Glutamatergic neuron (in vitro differentiated cells): ENCODE measurements around the gene TIAM2. TPM values are rescaled to one million over a fixed set of nuclear protein-coding genes. Genes with fewer than 3 reads are reported as not detected.

Experiments used
- DNase-seq: peaks from one replicate; pipeline ENCODE4 v3.0.0; 2022
- H3K27ac Mint-ChIP-seq: one replicate; pipeline ENCODE4 v1.8.0; 2020; ENCODE audit warnings: mild to moderate bottlenecking, mixed read lengths, inconsistent platforms; ENCODE audit not compliant: unreplicated experiment
- H3K27me3 Mint-ChIP-seq: one replicate; pipeline ENCODE4 v1.8.0; 2020; ENCODE audit warnings: mild to moderate bottlenecking, moderate library complexity, mixed read lengths, inconsistent platforms; ENCODE audit not compliant: unreplicated experiment
- H3K36me3 Mint-ChIP-seq: one replicate; pipeline ENCODE4 v1.8.0; 2020; ENCODE audit warnings: mild to moderate bottlenecking, mixed read lengths, inconsistent platforms; ENCODE audit not compliant: unreplicated experiment
- H3K4me1 Mint-ChIP-seq: one replicate; pipeline ENCODE4 v1.8.0; 2020; ENCODE audit warnings: mild to moderate bottlenecking, low read depth, mixed read lengths, inconsistent platforms; ENCODE audit not compliant: unreplicated experiment
- H3K4me3 Mint-ChIP-seq: one replicate; pipeline ENCODE4 v1.8.0; 2020; ENCODE audit warnings: mild to moderate bottlenecking, mixed read lengths, inconsistent platforms; ENCODE audit not compliant: unreplicated experiment
- H3K9me3 Mint-ChIP-seq: one replicate; pipeline ENCODE4 v1.8.0; 2020; ENCODE audit warnings: mild to moderate bottlenecking, moderate library complexity, mixed read lengths, inconsistent platforms; ENCODE audit not compliant: unreplicated experiment
- total RNA-seq: library from RNA; stranded (reverse); fragmentation: NEBNext Ultra II Directional; extraction: Animal tissue kit (Norgen Biotek cat#: 25700); gene quantifications from one replicate; pipeline ENCODE4 v1.2.1, GENCODE V29; 2021; ENCODE audit not compliant: unreplicated experiment
- TF ChIP-seq, protein P1 (sequence below): fragments of 200-600 bp; sonication (generic); IDR thresholded peaks from one replicate; pipeline ENCODE4 v1.5.0; 2021; ENCODE audit not compliant: partially characterized antibody, unreplicated experiment

TIAM2 gene
- total RNA-seq, 1 donor from 2014 or later = 113 TPM

DNA sequence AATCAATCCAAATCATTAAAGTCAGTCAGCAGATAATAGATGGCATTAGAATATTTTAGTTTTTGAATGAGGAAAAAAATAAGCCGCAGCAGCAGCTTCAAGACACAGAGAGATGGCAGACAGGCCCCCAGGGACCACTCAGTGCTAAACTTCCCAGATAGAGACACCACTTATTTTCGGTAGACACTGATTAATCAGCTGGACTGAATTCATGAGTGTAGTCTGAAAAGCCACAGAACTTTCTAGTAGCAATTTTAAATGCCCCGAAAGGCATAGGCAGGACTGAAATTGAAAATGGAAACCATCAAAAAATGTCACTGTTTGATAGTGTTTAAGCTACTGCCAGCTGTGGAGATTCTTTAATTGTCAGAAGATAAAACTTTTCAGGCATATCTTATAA is 265.6 kb downstream of the TIAM2 start:
- no peak overlapping the region for H3K27ac Mint-ChIP-seq
- DNase-seq = no peak
- H3K27me3 Mint-ChIP-seq = peaks cover 3% of the 10 kb centered on the region
- no peaks in the 10 kb centered on the region for H3K36me3 Mint-ChIP-seq
- H3K4me3 Mint-ChIP-seq = peak overlapping the region; percentile 14
- peaks cover 3% of the 10 kb centered on the region for H3K9me3 Mint-ChIP-seq
- peaks cover 64% of the 10 kb centered on the region for H3K4me1 Mint-ChIP-seq
- TF ChIP-seq, protein P1, sequence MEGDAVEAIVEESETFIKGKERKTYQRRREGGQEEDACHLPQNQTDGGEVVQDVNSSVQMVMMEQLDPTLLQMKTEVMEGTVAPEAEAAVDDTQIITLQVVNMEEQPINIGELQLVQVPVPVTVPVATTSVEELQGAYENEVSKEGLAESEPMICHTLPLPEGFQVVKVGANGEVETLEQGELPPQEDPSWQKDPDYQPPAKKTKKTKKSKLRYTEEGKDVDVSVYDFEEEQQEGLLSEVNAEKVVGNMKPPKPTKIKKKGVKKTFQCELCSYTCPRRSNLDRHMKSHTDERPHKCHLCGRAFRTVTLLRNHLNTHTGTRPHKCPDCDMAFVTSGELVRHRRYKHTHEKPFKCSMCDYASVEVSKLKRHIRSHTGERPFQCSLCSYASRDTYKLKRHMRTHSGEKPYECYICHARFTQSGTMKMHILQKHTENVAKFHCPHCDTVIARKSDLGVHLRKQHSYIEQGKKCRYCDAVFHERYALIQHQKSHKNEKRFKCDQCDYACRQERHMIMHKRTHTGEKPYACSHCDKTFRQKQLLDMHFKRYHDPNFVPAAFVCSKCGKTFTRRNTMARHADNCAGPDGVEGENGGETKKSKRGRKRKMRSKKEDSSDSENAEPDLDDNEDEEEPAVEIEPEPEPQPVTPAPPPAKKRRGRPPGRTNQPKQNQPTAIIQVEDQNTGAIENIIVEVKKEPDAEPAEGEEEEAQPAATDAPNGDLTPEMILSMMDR = no peak

DNA sequence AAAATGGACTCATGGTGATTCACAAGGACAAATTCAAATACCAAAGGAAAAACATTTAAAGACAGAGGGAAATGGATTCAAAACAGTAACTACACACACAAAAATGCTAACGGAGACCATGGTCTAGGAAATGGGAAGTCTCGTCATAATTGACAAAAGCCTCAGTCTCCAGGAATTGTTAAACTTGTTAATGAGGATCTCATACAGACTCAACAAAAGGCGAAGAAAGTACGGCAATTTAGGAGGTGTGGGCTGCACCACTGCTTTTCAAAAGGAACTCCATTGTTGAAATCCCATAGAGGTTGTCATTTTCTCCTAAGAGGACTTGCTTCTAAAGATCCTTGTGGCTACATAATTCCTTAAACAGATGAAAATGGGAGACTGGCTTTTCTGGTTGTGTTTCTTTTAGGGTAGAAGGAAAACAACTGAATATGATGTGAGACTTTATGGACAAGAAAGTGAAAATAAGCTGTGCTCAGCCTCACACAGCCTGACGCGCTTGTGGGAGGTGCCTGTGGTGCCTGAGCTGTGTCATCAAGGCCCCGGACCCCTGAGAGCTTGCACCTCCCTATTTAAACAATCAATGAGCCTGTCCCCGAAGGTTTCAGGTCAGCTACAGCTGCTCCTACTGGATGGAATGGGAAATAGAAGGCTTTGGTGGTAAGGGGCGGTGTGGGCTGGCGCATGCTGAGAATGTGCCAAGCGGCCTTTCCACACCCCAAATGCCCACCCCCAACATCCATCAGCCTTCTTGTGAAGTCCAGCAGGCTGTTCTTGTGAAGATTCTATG is 266.2 kb downstream of the TIAM2 start:
- peaks cover 66% of the 10 kb centered on the region for H3K4me1 Mint-ChIP-seq
- H3K36me3 Mint-ChIP-seq = no peaks in the 10 kb centered on the region
- TF ChIP-seq, protein P1 = no peak
- peaks cover 6% of the 10 kb centered on the region for H3K27me3 Mint-ChIP-seq
- H3K27ac Mint-ChIP-seq = no peak overlapping the region
- H3K9me3 Mint-ChIP-seq = peaks cover 3% of the 10 kb centered on the region
- peak overlapping the region; percentile 3 for H3K4me3 Mint-ChIP-seq
- no peak for DNase-seq

DNA sequence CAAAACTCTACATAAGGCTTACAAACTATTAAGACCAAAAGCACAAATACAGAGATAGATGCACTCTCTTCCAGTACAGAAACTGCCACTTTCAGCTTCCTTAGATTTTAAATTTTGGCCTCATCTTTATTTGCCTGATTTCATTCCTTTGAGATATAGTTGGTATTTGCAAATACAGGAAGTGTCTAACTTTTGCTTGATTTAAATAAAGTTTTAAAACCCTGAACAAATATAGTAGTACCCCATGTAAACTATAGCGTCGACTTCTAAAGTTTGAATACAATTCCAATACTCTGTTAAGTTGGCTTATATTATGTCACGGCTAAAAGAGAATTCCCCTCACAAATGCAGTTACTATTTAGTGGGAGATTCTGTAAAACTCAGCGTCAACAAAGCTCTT is 267.5 kb downstream of the TIAM2 start:
- Mint-ChIP-seq H3K36me3 (no peaks in the 10 kb centered on the region), H3K4me1 (peaks cover 67% of the 10 kb centered on the region)
- TF ChIP-seq, protein P1 = no peak

DNA sequence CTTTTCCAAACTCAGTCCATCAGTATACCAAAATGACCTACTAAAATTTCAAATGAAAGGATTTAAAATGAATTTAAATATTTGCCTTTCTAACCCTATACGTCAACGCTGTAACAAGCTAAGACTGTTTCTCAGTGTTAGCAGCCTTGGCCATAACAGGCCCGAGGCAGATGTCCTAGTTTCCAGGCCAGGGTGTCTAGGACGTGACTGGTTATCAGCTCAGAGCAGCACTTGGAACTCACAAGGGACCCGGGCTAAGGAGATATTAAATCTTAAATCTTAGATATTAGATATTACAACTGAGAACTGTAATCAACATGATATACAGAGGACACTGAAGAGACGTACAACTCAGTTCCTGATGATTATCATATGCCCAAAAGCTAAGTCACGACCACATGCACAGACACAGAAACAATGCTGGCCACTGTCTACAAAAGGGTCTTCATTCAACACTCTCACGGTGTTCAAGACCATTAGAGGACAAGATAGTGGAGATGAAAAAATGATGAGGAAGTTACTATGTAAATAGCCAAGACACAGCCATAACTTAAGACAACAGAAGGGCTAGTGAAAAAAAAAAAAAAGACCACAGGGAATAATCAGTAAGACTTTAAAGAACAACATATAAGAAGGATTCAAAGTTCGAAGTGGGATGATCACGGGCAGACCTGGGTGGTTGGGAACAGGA is 268.4 kb downstream of the TIAM2 start, which contains the start of gene CLDN20:
TSS of gene CLDN20 (plus strand) at position 641 of the 691 bp plus-strand sequence. CDS start 11,707 bp downstream, outside the sequence.
- H3K9me3 Mint-ChIP-seq = peaks cover 3% of the 10 kb centered on the region
- H3K27me3 Mint-ChIP-seq = peaks cover 6% of the 10 kb centered on the region
- peaks cover 67% of the 10 kb centered on the region for H3K4me1 Mint-ChIP-seq
- H3K27ac Mint-ChIP-seq = peak within 1 kb of the TSS; percentile 82
- H3K36me3 Mint-ChIP-seq = no peaks in the 10 kb centered on the region
- TF ChIP-seq, protein P1 = no peak
- H3K4me3 Mint-ChIP-seq = no peak within 1 kb of the TSS
- no peak for DNase-seq

More for the DNA sequence above, 267.5 kb downstream of the TIAM2 start:
- peaks cover 6% of the 10 kb centered on the region for H3K27me3 Mint-ChIP-seq
- no peak overlapping the region for H3K4me3 Mint-ChIP-seq
- peak overlapping the region; percentile 26 for H3K27ac Mint-ChIP-seq
- peaks cover 3% of the 10 kb centered on the region for H3K9me3 Mint-ChIP-seq
- DNase-seq = no peak
